DOHH2 (cell line): ENCODE data around the gene CENPS.
"Not testable (repeated sequence)": the region's sequence is repeated elsewhere in the genome, so short reads cannot be mapped to it uniquely, and the experiment has no call there.

Experiments
- H3F3A ChIP-seq: fragments of 200-600 bp; sonication (generic), shearing (Covaris generic); 2 replicates; pipeline ENCODE4 v1.6.0; 2016; ENCODE audit warnings: antibody characterized with exemption, mild to moderate bottlenecking; ENCODE audit not compliant: control insufficient read depth, insufficient read depth
- H3K27ac ChIP-seq: fragments of 200-600 bp; sonication (generic); 2 replicates; pipeline ENCODE4 v1.5.1; 2014; ENCODE audit warnings: low read depth, mild to moderate bottlenecking, low read length, moderate library complexity
- H3K27me3 ChIP-seq: fragments of 200-600 bp; sonication (generic); 2 replicates; pipeline ENCODE4 v1.6.1; 2014; ENCODE audit warnings: mild to moderate bottlenecking, low read length, mixed read lengths; ENCODE audit not compliant: control insufficient read depth
- H3K36me3 ChIP-seq: fragments of 200-600 bp; sonication (generic); 2 replicates; pipeline ENCODE4 v1.6.1; 2014; ENCODE audit warnings: mild to moderate bottlenecking, low read length, moderate library complexity, mixed read lengths; ENCODE audit not compliant: control insufficient read depth
- H3K4me1 ChIP-seq: fragments of 200-600 bp; sonication (generic); 2 replicates; pipeline ENCODE4 v1.6.1; 2014; ENCODE audit warnings: mild to moderate bottlenecking, low read length, mixed read lengths; ENCODE audit not compliant: control insufficient read depth
- H3K4me2 ChIP-seq: fragments of 200-600 bp; sonication (generic); 2 replicates; pipeline ENCODE4 v1.6.0; 2014; ENCODE audit warnings: mild to moderate bottlenecking, low read length, moderate library complexity
- H3K4me3 ChIP-seq: fragments of 200-600 bp; sonication (generic); 2 replicates; pipeline ENCODE4 v1.5.1; 2014; ENCODE audit warnings: mild to moderate bottlenecking, low read length, mixed read lengths
- H3K79me2 ChIP-seq: fragments of 200-600 bp; sonication (generic); 2 replicates; pipeline ENCODE4 v1.6.1; 2014; ENCODE audit warnings: mild to moderate bottlenecking, low read length, mixed read lengths; ENCODE audit not compliant: control insufficient read depth
- H3K9me2 ChIP-seq: fragments of 200-600 bp; sonication (generic); replicated peaks from 2 replicates; pipeline ENCODE4 v1.6.1; 2014; ENCODE audit warnings: mild to moderate bottlenecking, low read length, mixed read lengths; ENCODE audit not compliant: control insufficient read depth
- H3K9me3 ChIP-seq: fragments of 200-600 bp; sonication (generic); 2 replicates; pipeline ENCODE4 v1.6.1; 2014; ENCODE audit warnings: antibody characterized with exemption, low read length, mixed read lengths; ENCODE audit not compliant: control insufficient read depth, insufficient read depth
- H4K20me1 ChIP-seq: fragments of 200-600 bp; sonication (generic); 2 replicates; pipeline ENCODE4 v1.6.0; 2014; ENCODE audit warnings: low read depth, mild to moderate bottlenecking, antibody characterized with exemption, low read length, moderate library complexity; ENCODE audit not compliant: control insufficient read depth, insufficient read depth
- CTCF ChIP-seq: fragments of 200-600 bp; sonication (generic); IDR thresholded peaks from one replicate; pipeline ENCODE4 v1.5.1; 2014; ENCODE audit warnings: antibody characterized with exemption, mild to moderate bottlenecking, low read depth, low read length; ENCODE audit not compliant: poor library complexity, severe bottlenecking
- EZH2phosphoT487 ChIP-seq: fragments of 200-600 bp; sonication (generic); IDR thresholded peaks from 2 replicates; pipeline ENCODE4 v1.6.1; 2017; ENCODE audit warnings: borderline replicate concordance, mild to moderate bottlenecking, antibody characterized with exemption, low read length, moderate library complexity, mixed read lengths

The CENPS gene

GRCh38 chr1:10415211-10415930 lies 14.9 kb upstream of the CENPS start:
- Histone ChIP-seq H3F3A (no peaks in the 10 kb centered on the region), H3K79me2 (no peaks in the 10 kb centered on the region), H3K27ac (no peak overlapping the region)

GRCh38 chr1:10415967-10416366 lies 14.3 kb upstream of the CENPS start:
- peaks cover 88% of the 10 kb centered on the region for H3K36me3 ChIP-seq
- H3F3A ChIP-seq, H3K79me2 ChIP-seq, H3K4me3 ChIP-seq, H4K20me1 ChIP-seq, H3K27me3 ChIP-seq, H3K9me2 ChIP-seq, H3K4me2 ChIP-seq, H3K4me1 ChIP-seq, H3K27ac ChIP-seq, H3K9me3 ChIP-seq: not testable (repeated sequence)

More at GRCh38 chr1:10415211-10415930, 14.9 kb upstream of the CENPS start:
- H3K4me1 ChIP-seq = no peaks in the 10 kb centered on the region
- H3K4me2 ChIP-seq = no peak overlapping the region
- H3K36me3 ChIP-seq = peaks cover 91% of the 10 kb centered on the region
- H3K27me3 ChIP-seq = no peaks in the 10 kb centered on the region
- no peaks in the 10 kb centered on the region for H3K9me2 ChIP-seq
- TF ChIP-seq CTCF (no peak), EZH2phosphoT487 (no peak)
- no peaks in the 10 kb centered on the region for H3K9me3 ChIP-seq
- no peak overlapping the region for H3K4me3 ChIP-seq
- H4K20me1 ChIP-seq = no peaks in the 10 kb centered on the region

- not testable (repeated sequence) for H3K9me2 ChIP-seq, H3K4me1 ChIP-seq, H3K4me3 ChIP-seq, H3K4me2 ChIP-seq, H3K27ac ChIP-seq, H3F3A ChIP-seq, H3K9me3 ChIP-seq, H3K27me3 ChIP-seq, H3K79me2 ChIP-seq, H4K20me1 ChIP-seq
- peaks cover 69% of the 10 kb centered on the region for H3K36me3 ChIP-seq
Observed at GRCh38 chr1:10418741-10419140, 11.5 kb upstream of the CENPS start.

- Histone ChIP-seq H3K36me3 (peaks cover 64% of the 10 kb centered on the region), H3K9me2 (no peaks in the 10 kb centered on the region), H3K27me3 (no peaks in the 10 kb centered on the region), H3K4me1 (no peaks in the 10 kb centered on the region), H4K20me1 (no peaks in the 10 kb centered on the region), H3F3A (no peaks in the 10 kb centered on the region; the same call in 1 of the 2 replicates), H3K79me2 (no peaks in the 10 kb centered on the region), H3K27ac (no peak overlapping the region), H3K4me3 (no peak overlapping the region), H3K4me2 (no peak overlapping the region), H3K9me3 (no peaks in the 10 kb centered on the region)
- no peak for TF ChIP-seq CTCF
- TF ChIP-seq EZH2phosphoT487 = no peak
Observed at GRCh38 chr1:10419351-10419750, 10.9 kb upstream of the CENPS start.
